H1 (cell line): ENCODE measurements around the gene NUPR1. TPM values are rescaled to one million over a fixed set of nuclear protein-coding genes. Genes with fewer than 3 reads are reported as not detected.

Source experiments
- CEBPB ChIP-seq: IDR thresholded peaks from 2 replicates; pipeline ENCODE4 v1.6.1; 2012; ENCODE audit warnings: low read depth, low read length
- SP1 ChIP-seq: IDR thresholded peaks from 2 replicates; pipeline ENCODE4 v1.6.1; 2011; ENCODE audit warnings: low read depth, low read length
- SUZ12 ChIP-seq: fragments of 200-600 bp; sonication (generic); IDR thresholded peaks from 2 replicates; pipeline ENCODE4 v1.6.1; 2012; ENCODE audit warnings: mild to moderate bottlenecking, inconsistent platforms, low read length, moderate library complexity, mixed read lengths
- polyA plus RNA-seq, 7 experiments: library from polyadenylated mRNA; depleted of rRNA in 3 of 7; stranded (reverse) in 5 of 7; unstranded in 2 of 7; fragments of >200 nt in 5 of 7; fragments of 200-250 nt in 2 of 7; gene quantifications; 1 replicate in 5 of 7; 2 replicates in 1 of 7; 4 replicates in 1 of 7; pipeline versions ENCODE4 v1.2.1 to v1.2.3, GENCODE V29; 2011 to 2013; ENCODE audit warnings: missing spikeins in 2 of 7, mixed read lengths in 2 of 7
- total RNA-seq: library from RNA; stranded (reverse); fragmentation: NEBNext Ultra II Directional; extraction: Animal tissue kit (Norgen Biotek cat#: 25700); gene quantifications from 2 replicates; pipeline ENCODE4 v1.2.1, GENCODE V29; 2021

NUPR1 gene
- total and polyA plus RNA-seq, 2 of the 8 experiments (the other 6 are each of a cell fraction or from before 2014, with no cell fraction given), result 0.17 to 0.20 TPM

DNA sequence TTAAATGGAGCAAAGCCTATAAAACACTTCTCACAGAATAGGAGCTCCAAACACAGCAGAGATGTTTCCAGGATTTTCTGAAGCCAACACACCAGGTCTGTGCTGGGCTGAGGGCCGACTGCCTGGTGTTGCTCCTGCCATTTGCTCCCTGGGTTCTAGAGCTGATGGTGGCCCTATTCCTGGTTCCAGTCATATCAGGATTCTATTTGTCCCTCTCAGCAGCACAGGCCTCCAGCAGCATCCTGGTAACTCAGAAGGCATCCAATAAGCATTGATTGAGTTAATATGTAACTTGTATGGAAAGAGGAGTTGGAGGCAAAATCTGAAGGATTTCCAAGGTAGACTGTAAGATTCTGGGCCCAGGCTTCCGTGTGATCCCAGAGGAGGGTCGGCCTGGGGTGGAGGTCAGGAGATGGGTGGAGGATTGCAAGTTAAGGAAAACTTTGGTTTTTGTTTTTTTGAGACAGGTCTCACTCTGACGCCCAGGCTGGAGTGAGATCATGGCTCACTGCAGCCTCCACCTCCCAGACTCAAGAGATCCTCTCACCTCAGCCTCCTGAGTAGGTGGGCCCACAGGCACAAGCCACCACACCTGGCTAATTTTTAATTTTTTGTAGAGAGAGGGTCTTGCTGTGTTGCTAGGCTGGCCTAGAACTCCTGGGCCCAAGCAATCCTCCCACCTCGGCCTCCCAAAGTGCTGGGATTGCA is 5.7 kb downstream of the NUPR1 start (continued):
- TF ChIP-seq SP1 (no peak), CEBPB (no peak), SUZ12 (no peak)
